OCI-LY3 (cell line): Measurements from ENCODE around the gene PGAM1.

ENCODE experiments used
- H2AFZ ChIP-seq: fragments of 200-600, 300-600 bp; shearing (Covaris generic); 2 replicates; pipeline ENCODE4 v1.6.0; 2014; ENCODE audit warnings: antibody characterized with exemption, low read depth, low read length
- H3K27ac ChIP-seq: fragments of 200-600, 300-600 bp; sonication (generic); 2 replicates; pipeline ENCODE4 v1.5.1; 2014; ENCODE audit warnings: mild to moderate bottlenecking, low read length, moderate library complexity, mixed read lengths
- H3K27me3 ChIP-seq: fragments of 200-600, 300-600 bp; sonication (generic); 2 replicates; pipeline ENCODE4 v1.6.1; 2014; ENCODE audit warnings: low read depth, low read length, mixed read lengths
- H3K36me3 ChIP-seq: fragments of 200-600, 300-600 bp; sonication (generic); replicated peaks from 2 replicates; pipeline ENCODE3; 2014; ENCODE audit warnings: low read depth, low read length, mixed read lengths
- H3K4me1 ChIP-seq: fragments of 300-600, 200-600 bp; sonication (generic); 2 replicates; pipeline ENCODE4 v1.6.1; 2014; ENCODE audit warnings: low read length, mixed read lengths
- H3K4me2 ChIP-seq: fragments of 200-600, 300-600 bp; sonication (generic); 2 replicates; pipeline ENCODE4 v1.6.1; 2014; ENCODE audit warnings: low read length, mixed read lengths
- H3K4me3 ChIP-seq: fragments of 300-600, 200-600 bp; sonication (generic); 2 replicates; pipeline ENCODE4 v1.5.1; 2014; ENCODE audit warnings: antibody characterized with exemption, mild to moderate bottlenecking, low read length, moderate library complexity
- H3K79me2 ChIP-seq: fragments of 300-600, 200-600 bp; shearing (Covaris generic); 2 replicates; pipeline ENCODE4 v1.6.1; 2014; ENCODE audit warnings: mild to moderate bottlenecking, low read length, mixed read lengths
- H3K9ac ChIP-seq: fragments of 300-600, 200-600 bp; shearing (Covaris generic); 2 replicates; pipeline ENCODE4 v1.6.0; 2014; ENCODE audit warnings: mild to moderate bottlenecking, low read length, moderate library complexity
- H3K9me3 ChIP-seq: fragments of 200-600, 300-600 bp; shearing (Covaris generic); 2 replicates; pipeline ENCODE4 v1.6.1; 2014; ENCODE audit warnings: low read length, mixed read lengths; ENCODE audit not compliant: insufficient read depth
- H4K20me1 ChIP-seq: fragments of 200-600, 300-600 bp; sonication (generic); 2 replicates; pipeline ENCODE4 v1.6.1; 2016; ENCODE audit warnings: low read length, mixed read lengths; ENCODE audit not compliant: insufficient read depth
- CTCF ChIP-seq: fragments of 200-600, 300-600 bp; sonication (generic); IDR thresholded peaks from 2 replicates; pipeline ENCODE4 v1.5.1; 2014; ENCODE audit warnings: antibody characterized with exemption, low read length, low read depth
- EZH2phosphoT487 ChIP-seq: fragments of 200-600 bp; shearing (Covaris generic); IDR thresholded peaks from 2 replicates; pipeline ENCODE4 v1.6.1; 2018; ENCODE audit warnings: antibody characterized with exemption, mixed run types, low read depth

PGAM1 gene

GRCh38 chr10:97459111-97459510, 33.1 kb downstream of the PGAM1 start:
- no peak overlapping the region for H3K4me2 ChIP-seq
- H3K4me3 ChIP-seq = no peak overlapping the region
- no peaks in the 10 kb centered on the region for H3K79me2 ChIP-seq
- peaks cover 53% of the 10 kb centered on the region for H3K36me3 ChIP-seq
- no peaks in the 10 kb centered on the region for H3K9me3 ChIP-seq
- no peak overlapping the region for H3K27ac ChIP-seq
- H3K9ac ChIP-seq = no peak overlapping the region
- no peaks in the 10 kb centered on the region for H3K27me3 ChIP-seq
- H3K4me1 ChIP-seq = no peaks in the 10 kb centered on the region
- TF ChIP-seq CTCF (no peak), EZH2phosphoT487 (no peak)
- H2AFZ ChIP-seq = no peak overlapping the region
- H4K20me1 ChIP-seq = no peaks in the 10 kb centered on the region

GRCh38 chr10:97459933-97460332, 33.9 kb downstream of the PGAM1 start:
- no peak overlapping the region for H3K9ac ChIP-seq
- no peaks in the 10 kb centered on the region for H3K9me3 ChIP-seq
- no peaks in the 10 kb centered on the region for H3K4me1 ChIP-seq
- no peaks in the 10 kb centered on the region for H3K79me2 ChIP-seq
- no peak overlapping the region for H3K4me3 ChIP-seq
- no peaks in the 10 kb centered on the region for H4K20me1 ChIP-seq
- TF ChIP-seq CTCF (no peak), EZH2phosphoT487 (no peak)
- H3K36me3 ChIP-seq = peaks cover 53% of the 10 kb centered on the region
- H3K4me2 ChIP-seq = no peak overlapping the region
- no peak overlapping the region for H3K27ac ChIP-seq
- H2AFZ ChIP-seq = no peak overlapping the region
- H3K27me3 ChIP-seq = no peaks in the 10 kb centered on the region

GRCh38 chr10:97462309-97462708, 36.3 kb downstream of the PGAM1 start:
- H3K4me2 ChIP-seq = no peak overlapping the region
- H3K9me3 ChIP-seq = no peaks in the 10 kb centered on the region
- no peak overlapping the region for H2AFZ ChIP-seq
- no peak for TF ChIP-seq CTCF
- no peak for TF ChIP-seq EZH2phosphoT487
- H4K20me1 ChIP-seq = no peaks in the 10 kb centered on the region
- no peak overlapping the region for H3K4me3 ChIP-seq
- no peak overlapping the region for H3K27ac ChIP-seq
- no peak overlapping the region for H3K9ac ChIP-seq
- no peaks in the 10 kb centered on the region for H3K79me2 ChIP-seq
- H3K27me3 ChIP-seq = no peaks in the 10 kb centered on the region
- no peaks in the 10 kb centered on the region for H3K4me1 ChIP-seq
- H3K36me3 ChIP-seq = peaks cover 44% of the 10 kb centered on the region

GRCh38 chr10:97463363-97464132, 37.6 kb downstream of the PGAM1 start:
- Histone ChIP-seq H3K27me3 (no peaks in the 10 kb centered on the region), H2AFZ (no peak overlapping the region), H3K9ac (no peak overlapping the region), H4K20me1 (no peaks in the 10 kb centered on the region), H3K9me3 (no peaks in the 10 kb centered on the region), H3K79me2 (no peaks in the 10 kb centered on the region), H3K4me1 (no peaks in the 10 kb centered on the region), H3K4me3 (no peak overlapping the region), H3K36me3 (peaks cover 38% of the 10 kb centered on the region), H3K4me2 (no peak overlapping the region), H3K27ac (no peak overlapping the region)
- TF ChIP-seq EZH2phosphoT487 = no peak
- TF ChIP-seq CTCF = peak; percentile 74
